SK-N-SH (cell line): ENCODE data around the gene UGT2A3.

Experiments
- CHD2 ChIP-seq: fragments of 150-350 bp; IDR thresholded peaks from 2 replicates; pipeline ENCODE4 v1.6.1; 2018; ENCODE audit warnings: low read length; ENCODE audit not compliant: partially characterized antibody
- CTCF ChIP-seq: fragments of 200-600 bp; sonication (generic); IDR thresholded peaks from 2 replicates; pipeline ENCODE4 v1.6.1; 2017; ENCODE audit warnings: antibody characterized with exemption, mild to moderate bottlenecking, moderate library complexity
- RAD21 ChIP-seq: IDR thresholded peaks from 2 replicates; pipeline ENCODE4 v1.6.1; 2012; ENCODE audit warnings: mild to moderate bottlenecking, low read length
- REST ChIP-seq: IDR thresholded peaks from 2 replicates; pipeline ENCODE4 v1.6.1; 2012; ENCODE audit warnings: mild to moderate bottlenecking, low read depth, low read length, moderate library complexity
- RXRA ChIP-seq: IDR thresholded peaks from 2 replicates; pipeline ENCODE4 v1.4.0; 2012; ENCODE audit warnings: low read depth, mild to moderate bottlenecking, borderline replicate concordance
- USF2 ChIP-seq: fragments of 150-350 bp; IDR thresholded peaks from 2 replicates; pipeline ENCODE4 v1.6.1; 2017; ENCODE audit warnings: antibody characterized with exemption, low read length, low read depth, borderline replicate concordance

- no peak for TF ChIP-seq CTCF
- no peak for TF ChIP-seq USF2
- TF ChIP-seq RAD21 = no peak
- no peak for TF ChIP-seq CHD2
- no peak for TF ChIP-seq REST
- TF ChIP-seq RXRA = no peak
These were observed 1.6 kb downstream of the UGT2A3 start for GRCh38 chr4:68950033-68950432.
